GM19351 (cell line): ENCODE data around the gene CNTN6.

Source experiments
- ATAC-seq: cut with Tn5 transposase; IDR thresholded peaks from one replicate; pipeline ENCODE4 v1.9.1; 2021; ENCODE audit warnings: mild to moderate bottlenecking, moderate library complexity; ENCODE audit not compliant: unreplicated experiment

The CNTN6 gene

GRCh38 chr3:1092771-1093170 is at the start of gene CNTN6:
CNTN6 (plus strand) TSS chr3:1093024; CDS start chr3:1148009, 54,985 bp downstream.
- ATAC-seq, result no peak

- no peak for ATAC-seq
Measured at GRCh38 chr3:1048558-1048957, 44.3 kb upstream of the CNTN6 start.

GRCh38 chr3:1055870-1056269 is 37.0 kb upstream of the CNTN6 start:
- ATAC-seq, result no peak

GRCh38 chr3:1056744-1057143 is 36.1 kb upstream of the CNTN6 start:
- ATAC-seq, result no peak

GRCh38 chr3:1057436-1057835 is 35.4 kb upstream of the CNTN6 start:
- no peak for ATAC-seq

- ATAC-seq, result no peak
Measured at GRCh38 chr3:1068985-1069384, 23.8 kb upstream of the CNTN6 start.

- no peak for ATAC-seq
Measured at GRCh38 chr3:1072041-1072440, 20.8 kb upstream of the CNTN6 start.

- ATAC-seq, result no peak
Measured at GRCh38 chr3:1079662-1080061, 13.2 kb upstream of the CNTN6 start.

GRCh38 chr3:1082108-1082507 is 10.7 kb upstream of the CNTN6 start:
- ATAC-seq, result peak; percentile 66

- no peak for ATAC-seq
Measured at GRCh38 chr3:1087066-1087560, 5.7 kb upstream of the CNTN6 start.

GRCh38 chr3:1088503-1088902 is 4.3 kb upstream of the CNTN6 start:
- ATAC-seq, result no peak

- no peak for ATAC-seq
Measured at GRCh38 chr3:1091286-1091685, 1.5 kb upstream of the CNTN6 start.

- ATAC-seq, result no peak
Measured at GRCh38 chr3:1092061-1092460, 763 bp upstream of the CNTN6 start.

GRCh38 chr3:1093217-1093616 is 393 bp downstream of the CNTN6 start:
- no peak for ATAC-seq

- ATAC-seq, result no peak
Measured at GRCh38 chr3:1103525-1103924, 10.7 kb downstream of the CNTN6 start.

- no peak for ATAC-seq
Measured at GRCh38 chr3:1117843-1118473, 25.1 kb downstream of the CNTN6 start.

- ATAC-seq, result no peak
Measured at GRCh38 chr3:1131166-1131565, 38.3 kb downstream of the CNTN6 start.

GRCh38 chr3:1135194-1135593 is 42.4 kb downstream of the CNTN6 start:
- no peak for ATAC-seq

GRCh38 chr3:1138036-1138435 is 45.2 kb downstream of the CNTN6 start:
- no peak for ATAC-seq

GRCh38 chr3:1139071-1139470 is 46.2 kb downstream of the CNTN6 start:
- ATAC-seq, result no peak

- no peak for ATAC-seq
Measured at GRCh38 chr3:1147326-1147725, 54.5 kb downstream of the CNTN6 start.

- ATAC-seq, result no peak
Measured at GRCh38 chr3:1147819-1148218, 55.0 kb downstream of the CNTN6 start.

- no peak for ATAC-seq
Measured at GRCh38 chr3:1164101-1164500, 71.3 kb downstream of the CNTN6 start.
